Stimulated activated CD4-positive, alpha-beta T cell treated with anti-CD3 and anti-CD28 coated beads, Interleukin-2, amount 100 ng/mL, for 24 hours (primary cell): ENCODE measurements around the gene NAP1L5.

Experiments used
- DNase-seq, 2 donors: peaks; one replicate each; pipeline ENCODE4 v3.0.0-alpha.2; 2020

NAP1L5 gene

GRCh38 chr4:88720451-88721428 lies 23.1 kb upstream of the NAP1L5 start:
- no peak for DNase-seq

GRCh38 chr4:88719381-88719780 lies 21.8 kb upstream of the NAP1L5 start:
- no peak for DNase-seq

GRCh38 chr4:88718098-88718497 lies 20.5 kb upstream of the NAP1L5 start:
- no peak for DNase-seq

GRCh38 chr4:88713782-88714181 lies 16.2 kb upstream of the NAP1L5 start:
- DNase-seq, result no peak

GRCh38 chr4:88709989-88710388 lies 12.4 kb upstream of the NAP1L5 start:
- DNase-seq, result no peak

GRCh38 chr4:88706574-88706973 lies 8.9 kb upstream of the NAP1L5 start:
- DNase-seq, result no peak

GRCh38 chr4:88705805-88706492 lies 8.3 kb upstream of the NAP1L5 start:
- no peak for DNase-seq

GRCh38 chr4:88705223-88705622 lies 7.6 kb upstream of the NAP1L5 start:
- DNase-seq, result no peak

- no peak for DNase-seq
These were observed 5.2 kb upstream of the NAP1L5 start for GRCh38 chr4:88702782-88703181.

GRCh38 chr4:88698519-88698918 lies 890 bp upstream of the NAP1L5 start:
- no peak for DNase-seq

GRCh38 chr4:88697141-88697540 lies 488 bp downstream of the NAP1L5 start:
- peak; percentile 19 to 22 for DNase-seq

GRCh38 chr4:88696630-88697029 lies 999 bp downstream of the NAP1L5 start:
- DNase-seq, result no peak

- no peak for DNase-seq
These were observed 3.8 kb downstream of the NAP1L5 start for GRCh38 chr4:88693792-88694191.

GRCh38 chr4:88690355-88690754 lies 7.3 kb downstream of the NAP1L5 start:
- DNase-seq, result no peak

GRCh38 chr4:88681209-88681608 lies 16.4 kb downstream of the NAP1L5 start:
- no peak for DNase-seq

- no peak for DNase-seq
These were observed 22.1 kb downstream of the NAP1L5 start for GRCh38 chr4:88675543-88675942.

GRCh38 chr4:88674979-88675378 lies 22.6 kb downstream of the NAP1L5 start:
- DNase-seq, result no peak

GRCh38 chr4:88674565-88674964 lies 23.1 kb downstream of the NAP1L5 start:
- DNase-seq, result no peak

- DNase-seq, result no peak
These were observed 23.7 kb downstream of the NAP1L5 start for GRCh38 chr4:88673886-88674285.

- DNase-seq, result peak; percentile 31 to 34
These were observed 24.6 kb downstream of the NAP1L5 start for GRCh38 chr4:88672987-88673386.

- DNase-seq, result no peak
These were observed 35.9 kb downstream of the NAP1L5 start for GRCh38 chr4:88661739-88662138.

- no peak for DNase-seq
These were observed 37.0 kb downstream of the NAP1L5 start for GRCh38 chr4:88660446-88661294.

- no peak for DNase-seq
These were observed 37.8 kb downstream of the NAP1L5 start for GRCh38 chr4:88659890-88660208.
